IPS DF 4.7 (cell line): ENCODE data around the gene OLAH.

Source experiments
- DNase-seq: peaks from one replicate; pipeline ENCODE4 v3.0.0-alpha.2; 2013; ENCODE audit warnings: low spot score; ENCODE audit errors: extremely low read depth

Gene OLAH

DNA sequence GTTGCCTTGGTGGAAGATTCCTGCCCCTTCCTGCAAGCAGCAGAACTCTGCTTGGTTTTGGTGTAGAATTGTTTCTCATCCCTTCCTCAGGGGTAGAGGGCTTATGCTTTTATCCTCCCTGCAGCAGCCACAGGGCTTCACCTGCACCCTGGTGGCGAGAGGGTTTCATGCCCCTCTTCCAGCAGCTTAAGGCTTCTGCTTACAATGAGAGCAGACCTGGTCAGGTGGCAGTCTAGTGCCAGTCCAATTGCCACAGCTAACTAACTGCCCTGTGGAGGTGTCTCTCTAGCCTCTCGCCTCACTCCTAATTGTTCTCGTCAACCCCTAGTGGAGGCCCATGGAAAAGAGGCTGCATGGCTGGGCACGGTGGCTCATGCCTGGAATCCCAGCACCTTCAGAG, 25.5 kb downstream of the OLAH start:
- DNase-seq, result no peak

DNA sequence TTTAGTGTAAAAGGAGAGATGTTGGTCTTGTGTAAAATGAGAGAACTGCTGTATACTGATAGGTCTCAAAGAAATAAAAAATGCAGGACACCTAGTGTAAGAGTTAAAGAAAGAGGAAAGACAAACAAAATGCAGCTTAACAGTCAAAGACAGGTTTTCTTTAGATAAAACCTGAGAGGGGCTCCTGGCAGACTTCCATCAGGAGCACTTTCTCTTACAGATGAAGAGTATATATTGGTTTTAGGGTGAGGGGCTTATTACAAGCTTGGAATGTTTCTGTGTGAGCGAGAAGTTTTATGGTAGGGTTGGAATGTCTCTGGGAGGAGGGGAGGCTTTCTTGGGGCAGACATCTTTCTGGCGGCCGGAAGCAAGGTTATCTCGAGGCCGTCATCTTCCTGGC, 28.6 kb downstream of the OLAH start:
- no peak for DNase-seq

DNA sequence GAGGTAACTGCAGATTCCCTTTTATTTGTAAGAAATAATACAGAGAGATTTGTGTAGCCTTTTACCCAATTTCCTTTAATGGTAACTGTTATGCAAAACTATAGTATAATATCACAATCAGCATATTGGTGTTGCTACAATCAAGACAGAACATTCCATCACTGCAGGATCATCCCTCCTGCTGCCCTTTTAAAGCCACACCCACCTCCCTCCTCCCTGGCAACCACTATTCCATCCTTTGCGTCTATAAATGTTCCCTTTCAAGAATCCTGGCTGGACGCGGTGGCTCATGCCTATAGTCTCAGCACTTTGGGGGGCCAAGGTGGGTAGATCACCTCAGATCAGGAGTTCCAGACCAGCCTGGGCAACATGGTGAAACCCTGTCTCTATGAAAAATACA, 31.7 kb downstream of the OLAH start:
- DNase-seq, result no peak

- no peak for DNase-seq
Observed at GRCh38 chr10:15083674-15084501, 40.1 kb downstream of the OLAH start.

GRCh38 chr10:15084502-15084922, 40.8 kb downstream of the OLAH start:
- no peak for DNase-seq

GRCh38 chr10:15088428-15089261, 44.9 kb downstream of the OLAH start, which contains the start of gene ACBD7:
Gene ACBD7, minus strand, starts transcription at chr10:15088776. Its CDS starts 48 bp downstream, at chr10:15088728.
- no peak for DNase-seq

DNA sequence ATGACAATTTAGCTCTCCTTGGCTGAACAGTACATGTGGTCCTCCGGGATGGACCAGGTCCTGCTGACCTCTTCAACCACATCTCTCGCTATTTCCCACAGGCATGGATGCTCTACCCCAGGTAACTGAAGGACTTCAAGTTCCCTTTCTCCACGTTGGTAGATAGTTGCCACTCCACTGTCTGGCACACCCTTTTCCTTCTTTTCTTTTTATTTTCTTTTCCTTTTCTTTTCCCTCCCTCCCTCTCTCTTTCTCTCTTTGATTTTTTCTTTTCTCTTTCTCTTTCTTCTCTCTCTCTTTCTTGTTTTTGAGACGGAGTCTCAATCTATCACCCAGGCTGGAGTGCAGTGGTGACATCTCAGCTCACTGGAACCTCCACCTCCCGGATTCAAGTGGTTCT, 47.7 kb downstream of the OLAH start:
- DNase-seq, result no peak

- DNase-seq, result no peak
Observed at GRCh38 chr10:15092855-15093408, 49.2 kb downstream of the OLAH start.

DNA sequence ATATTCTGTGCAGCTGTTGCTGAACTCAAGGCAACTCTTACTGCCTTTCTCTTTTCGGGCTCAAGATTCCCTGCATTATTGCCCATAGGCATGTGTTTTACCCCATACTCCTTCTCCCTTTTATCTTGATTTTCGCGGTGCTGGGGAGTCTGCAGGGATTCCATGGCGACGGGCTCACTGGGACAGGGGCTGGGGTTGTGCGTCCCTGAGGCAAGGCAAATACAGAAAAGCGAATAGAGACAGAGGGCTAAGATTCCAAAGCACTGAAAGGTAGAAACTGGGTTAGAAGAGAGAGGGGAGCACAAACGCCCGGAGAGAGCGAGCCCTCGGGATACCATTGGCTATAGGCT, 52.9 kb downstream of the OLAH start:
- no peak for DNase-seq

GRCh38 chr10:15097011-15097812, 53.5 kb downstream of the OLAH start, which contains the start of gene RPP38:
Gene RPP38, plus strand, starts transcription at chr10:15097355. Its CDS starts 5,960 bp downstream, at chr10:15103315.
- peak; percentile 49 for DNase-seq

DNA sequence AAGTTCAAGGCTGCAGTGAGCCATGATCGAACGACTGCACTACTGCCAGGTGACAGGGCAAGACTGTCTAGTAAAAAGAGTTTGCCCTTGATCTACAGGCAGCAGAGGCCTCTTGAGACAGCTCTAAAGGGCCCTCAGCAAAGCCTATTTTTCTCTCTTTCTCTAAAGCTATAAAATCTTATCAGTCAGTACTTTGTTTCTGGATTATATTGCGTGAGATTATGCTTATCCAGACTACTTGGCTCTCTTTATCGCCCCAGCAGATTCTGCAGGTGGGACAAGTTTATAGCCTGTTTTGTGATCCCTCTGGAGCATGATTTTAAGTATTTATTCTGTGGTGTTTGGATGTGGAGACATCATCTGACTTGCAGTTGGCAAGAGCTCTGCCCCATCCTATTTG, 56.1 kb downstream of the OLAH start:
- DNase-seq, result no peak

DNA sequence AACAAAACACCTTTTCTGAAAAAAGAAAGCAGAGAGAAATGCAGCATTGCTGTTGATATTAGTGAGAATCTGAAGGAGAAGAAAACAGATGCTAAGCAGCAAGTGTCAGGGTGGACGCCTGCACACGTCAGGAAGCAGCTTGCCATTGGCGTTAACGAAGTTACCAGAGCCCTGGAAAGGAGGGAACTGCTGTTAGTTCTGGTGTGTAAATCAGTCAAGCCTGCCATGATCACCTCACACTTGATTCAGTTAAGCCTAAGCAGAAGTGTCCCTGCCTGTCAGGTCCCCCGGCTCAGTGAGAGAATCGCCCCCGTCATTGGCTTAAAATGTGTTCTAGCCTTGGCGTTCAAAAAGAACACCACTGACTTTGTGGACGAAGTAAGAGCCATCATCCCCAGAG, 59.8 kb downstream of the OLAH start:
- DNase-seq, result no peak

- DNase-seq, result peak; percentile 38
Observed at GRCh38 chr10:15106352-15107013, 62.7 kb downstream of the OLAH start.

DNA sequence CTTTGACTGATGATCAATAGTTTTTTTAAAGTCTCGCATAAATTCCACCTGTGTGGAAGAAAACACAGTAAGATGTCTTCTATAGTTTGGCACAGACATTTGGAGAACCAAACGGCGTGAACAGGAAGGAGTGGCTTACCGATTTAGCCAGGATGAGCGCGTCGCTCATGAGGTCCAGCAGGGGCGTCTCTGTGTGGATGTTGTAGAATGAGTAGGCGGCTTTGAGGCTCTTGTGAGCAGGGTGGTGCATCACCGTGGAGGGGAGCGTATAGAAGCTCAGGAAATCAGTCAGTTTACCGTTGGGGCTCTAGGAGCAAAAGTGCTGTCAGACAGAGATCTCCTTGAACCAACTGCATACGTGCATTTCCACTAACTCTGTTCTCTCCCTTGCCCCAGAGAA, 68.9 kb downstream of the OLAH start:
- no peak for DNase-seq

DNA sequence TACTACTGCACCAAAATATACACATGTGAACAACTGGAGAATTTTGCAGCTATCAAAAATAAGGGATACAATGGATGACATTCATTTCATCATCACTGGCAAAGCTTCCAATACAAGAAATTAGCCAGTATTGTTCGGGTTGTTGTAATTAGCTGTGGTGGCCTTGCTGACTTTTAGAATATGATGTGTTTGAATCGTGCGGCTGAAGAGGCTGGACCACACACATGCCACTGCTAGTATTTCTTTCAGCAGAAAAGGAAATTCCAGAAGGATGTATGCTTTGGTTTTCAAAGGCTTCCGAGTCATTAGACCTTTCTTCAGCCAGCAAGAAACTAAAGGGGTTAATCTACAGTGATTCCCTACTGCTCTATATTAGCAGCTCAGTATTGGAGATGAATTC, 70.0 kb downstream of the OLAH start:
- DNase-seq, result no peak

- DNase-seq, result no peak
Observed at GRCh38 chr10:15116225-15116624, 72.5 kb downstream of the OLAH start.

DNA sequence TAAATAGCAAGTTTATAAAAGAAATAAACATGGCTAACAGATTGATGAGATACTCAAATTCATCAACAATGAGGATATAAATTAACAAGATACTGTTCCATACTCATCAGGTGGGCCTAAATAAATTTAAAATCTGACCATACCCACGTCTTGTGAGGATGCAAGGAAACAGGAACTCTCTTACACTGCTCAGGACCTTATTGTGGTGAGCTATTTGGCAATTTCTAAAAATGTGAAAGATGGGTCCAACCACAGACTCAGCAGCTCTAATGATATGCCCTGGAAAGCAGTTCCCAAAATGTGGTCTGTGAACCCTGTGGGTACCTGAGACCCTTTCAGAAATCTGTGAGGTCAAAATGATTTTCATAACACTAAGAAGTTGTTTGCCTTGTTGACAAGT, 74.9 kb downstream of the OLAH start:
- no peak for DNase-seq

DNA sequence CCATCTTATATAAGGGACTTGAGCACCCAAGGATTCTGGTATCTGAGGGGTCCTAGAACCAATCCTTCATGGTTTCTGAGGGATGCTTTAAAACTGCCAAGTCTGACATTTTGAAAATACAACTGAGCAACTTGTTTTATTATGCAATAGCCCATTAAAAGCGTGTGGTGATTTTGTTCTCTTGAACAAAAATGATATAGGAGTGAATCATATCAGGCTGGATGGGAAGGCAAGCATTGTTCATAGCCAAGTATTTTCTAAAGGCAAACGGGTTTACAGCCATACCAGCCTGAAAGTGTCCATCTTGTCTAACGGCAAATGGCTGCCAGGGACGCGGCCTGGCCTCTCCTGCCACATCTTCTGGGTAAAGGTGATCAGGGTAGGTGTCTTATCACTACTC, 76.8 kb downstream of the OLAH start:
- no peak for DNase-seq

DNA sequence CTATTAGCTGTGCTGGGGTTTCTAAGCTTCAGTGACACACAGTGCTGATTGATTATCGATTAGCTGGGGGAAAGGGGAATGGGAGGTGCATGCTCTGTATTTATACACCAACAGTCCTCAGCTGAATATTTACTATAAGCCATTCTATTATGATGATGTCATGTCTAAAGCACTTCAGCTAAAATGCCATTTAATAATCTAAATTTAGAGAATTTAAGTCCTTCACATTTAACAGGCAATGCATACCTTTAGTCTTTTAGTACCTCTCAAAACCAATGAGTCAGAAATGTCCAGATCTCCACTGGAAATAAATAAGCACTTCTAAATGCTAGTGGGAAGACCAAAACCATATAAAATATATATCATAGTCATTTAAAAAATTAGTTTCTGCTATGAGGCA, 78.0 kb downstream of the OLAH start:
- DNase-seq, result no peak

GRCh38 chr10:15122477-15123030, 78.8 kb downstream of the OLAH start:
- DNase-seq, result no peak
